ENCODE results near the gene TTC28.
A peak's percentile ranks its signal among the peaks of the same experiment; 100 is the strongest.
"Not testable (repeated sequence)": the region's sequence is repeated elsewhere in the genome, so short reads cannot be mapped to it uniquely, and the experiment has no call there.

The TTC28 gene

GRCh38 chr22:28118957-28119631 lies 560.5 kb downstream of the TTC28 start:
- intact Hi-C loops (cut with DNase I): no loop called here
- DNase-seq: no peak

DNA sequence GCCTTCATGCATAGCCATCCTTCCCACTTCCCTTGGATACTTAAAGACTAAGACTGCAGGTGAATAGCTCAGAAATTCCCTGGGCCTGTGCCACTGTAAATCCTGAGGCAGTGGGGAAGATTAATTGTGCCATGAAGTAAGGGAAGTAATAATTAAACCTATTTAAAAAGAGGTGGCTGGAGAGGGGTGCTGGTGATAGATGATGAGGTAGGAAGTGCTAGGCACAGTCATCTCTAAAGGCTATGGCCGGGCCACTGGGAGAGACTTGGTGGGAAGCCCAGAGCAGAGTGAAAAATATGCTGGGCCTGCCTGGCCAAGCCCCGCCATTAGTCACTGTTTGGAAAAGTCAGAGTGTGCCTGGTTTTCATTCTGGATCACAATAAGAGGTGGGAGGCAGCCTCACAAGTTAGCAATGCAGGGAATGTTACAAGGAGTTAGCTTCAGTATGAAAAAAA lies 563.4 kb downstream of the TTC28 start:
- intact Hi-C loops (cut with DNase I): no loop called here
- DNase-seq: peak in 2 of 42 donors; percentile 41 to 44

DNA sequence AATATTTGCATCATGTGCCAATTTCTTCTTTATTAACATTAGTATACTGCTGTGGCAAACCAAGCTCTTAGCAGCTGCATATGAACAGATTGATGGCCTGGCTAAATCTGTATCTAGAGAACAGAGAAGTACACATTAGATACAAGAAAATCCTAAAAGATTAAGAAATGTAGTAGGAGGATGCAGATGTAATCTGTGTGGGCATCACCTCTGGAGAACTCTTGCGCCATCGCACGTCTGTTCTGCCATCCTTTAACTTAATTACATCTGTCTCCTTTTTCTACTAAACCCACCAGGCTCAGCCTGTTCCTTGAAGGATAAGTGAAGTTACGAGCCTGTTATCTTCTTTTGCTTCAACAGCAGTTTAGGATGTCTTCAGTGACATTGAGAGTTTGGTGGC lies 564.2 kb downstream of the TTC28 start:
- intact Hi-C loops (cut with DNase I): no loop called here
- no peak for DNase-seq

DNA sequence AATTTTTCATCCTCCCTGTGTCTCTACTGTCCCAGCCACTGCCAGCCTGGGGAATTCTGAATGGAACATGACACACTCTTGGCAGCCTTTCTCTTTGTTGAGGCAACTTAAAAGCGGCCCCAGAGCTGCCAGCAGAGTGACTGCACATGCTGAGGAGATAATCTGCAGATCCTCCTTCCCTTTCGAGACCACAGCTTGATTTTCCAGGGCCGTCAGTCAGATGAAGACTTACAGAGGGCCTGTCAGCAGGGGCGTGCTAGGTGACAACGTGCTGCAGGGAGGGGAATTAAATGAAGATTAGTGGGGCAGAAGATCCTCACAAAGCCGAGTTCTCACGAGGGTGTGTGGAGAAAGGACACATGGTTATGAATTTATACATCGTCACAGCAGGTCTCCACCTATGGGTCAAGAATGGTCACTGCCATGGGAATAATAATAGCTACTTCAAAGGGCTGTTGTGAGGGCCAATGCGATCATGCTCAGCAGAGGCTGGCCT lies 567.0 kb downstream of the TTC28 start:
- intact Hi-C loops (cut with DNase I): no loop called here

DNA sequence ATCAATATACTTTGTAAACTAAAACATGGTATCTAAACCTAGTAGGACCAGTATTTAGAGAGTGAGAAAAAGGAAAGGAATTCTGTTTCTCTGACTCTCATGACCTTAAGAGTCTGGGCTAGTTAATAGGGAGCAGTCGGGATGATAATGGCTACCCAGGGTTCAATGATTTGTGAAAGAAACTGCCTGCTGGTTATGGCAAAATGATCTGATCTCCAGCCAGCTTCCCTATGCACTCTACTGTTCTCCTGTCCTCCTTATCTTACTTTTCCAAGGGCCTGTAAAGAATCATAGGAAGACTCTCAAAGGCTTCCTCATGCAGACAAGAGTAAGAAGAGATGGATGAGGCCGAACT lies 567.5 kb downstream of the TTC28 start:
- DNase-seq: no peak
- intact Hi-C loops (cut with DNase I): no loop called here

More for the DNA sequence above, 567.0 kb downstream of the TTC28 start:
- DNase-seq: peak in 2 of 42 donors; percentile 4 to 15

DNA sequence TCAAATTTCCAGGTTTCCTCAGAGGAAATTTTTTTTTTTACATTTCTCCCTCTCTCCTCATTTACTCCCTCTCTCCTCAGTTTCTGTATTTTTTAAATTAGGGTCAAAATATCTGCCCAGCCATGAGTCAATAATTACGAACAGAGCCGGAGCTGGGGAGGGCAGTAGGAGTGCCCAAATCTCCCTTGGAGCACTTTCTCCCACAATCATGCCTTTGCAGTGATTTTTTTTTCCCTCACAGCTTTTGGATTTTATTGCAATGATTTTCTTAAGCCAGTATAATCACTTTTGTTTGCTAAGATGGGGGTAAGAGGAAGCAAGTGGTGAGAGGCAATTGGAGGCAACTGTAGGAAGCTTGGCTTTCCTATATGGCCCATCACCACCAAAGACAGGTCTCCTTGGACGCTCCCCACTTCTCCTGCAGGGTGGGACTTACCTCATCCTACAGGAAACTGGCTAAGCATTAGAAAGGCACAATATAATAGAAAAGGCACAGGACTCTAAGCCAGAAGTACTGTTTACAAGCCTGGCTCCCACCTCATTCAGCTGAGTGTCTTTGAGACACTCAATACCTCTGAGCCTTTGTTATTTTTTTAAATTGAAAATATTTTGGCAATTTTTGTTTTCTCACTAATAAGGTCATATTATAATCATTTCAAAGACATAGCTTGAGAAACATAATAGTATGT lies 568.0 kb downstream of the TTC28 start:
- intact Hi-C loops (cut with DNase I): no loop called here
- no peak for DNase-seq

DNA sequence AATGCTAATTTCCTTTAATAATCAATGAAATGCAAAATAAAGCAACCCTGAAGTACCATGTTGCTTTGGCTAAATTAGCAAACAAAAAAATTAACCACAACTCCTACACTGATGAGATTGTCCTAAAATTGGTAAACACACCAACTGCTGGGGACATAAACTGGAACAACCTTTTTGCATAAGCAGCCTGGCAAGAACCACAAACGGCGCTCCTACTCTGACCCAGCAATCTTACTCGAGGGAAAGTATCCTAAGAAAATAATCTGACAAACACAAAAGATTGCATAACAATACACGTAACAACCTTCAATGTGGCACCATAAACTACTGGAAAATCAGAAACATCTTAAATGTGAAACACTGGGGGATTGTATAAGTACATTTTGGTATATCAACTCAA lies 570.8 kb downstream of the TTC28 start:
- intact Hi-C loops (cut with DNase I): no loop called here
- DNase-seq: no peak

DNA sequence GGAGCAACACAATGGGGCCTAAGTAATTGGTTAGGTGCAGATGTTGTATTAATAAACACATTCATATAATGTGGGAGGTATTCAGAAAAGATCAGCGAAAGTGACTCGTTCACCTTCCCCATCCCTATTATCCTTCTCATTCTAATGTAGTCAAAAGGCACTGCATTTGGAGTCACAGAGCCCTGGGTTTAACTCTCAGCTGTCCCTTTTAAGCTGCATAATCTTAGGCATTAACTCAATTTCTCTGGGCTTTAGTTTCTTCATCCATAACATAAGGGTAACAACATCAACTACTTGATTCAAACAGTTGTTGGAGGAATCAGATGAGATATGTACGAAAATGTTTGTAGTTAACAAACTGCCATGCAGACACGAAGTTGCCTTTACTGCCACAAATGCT lies 573.0 kb downstream of the TTC28 start:
- intact Hi-C loops (cut with DNase I): no loop called here
- no peak for DNase-seq

GRCh38 chr22:28105988-28106387 lies 573.7 kb downstream of the TTC28 start:
- intact Hi-C loops (cut with DNase I): no loop called here
- DNase-seq: no peak

DNA sequence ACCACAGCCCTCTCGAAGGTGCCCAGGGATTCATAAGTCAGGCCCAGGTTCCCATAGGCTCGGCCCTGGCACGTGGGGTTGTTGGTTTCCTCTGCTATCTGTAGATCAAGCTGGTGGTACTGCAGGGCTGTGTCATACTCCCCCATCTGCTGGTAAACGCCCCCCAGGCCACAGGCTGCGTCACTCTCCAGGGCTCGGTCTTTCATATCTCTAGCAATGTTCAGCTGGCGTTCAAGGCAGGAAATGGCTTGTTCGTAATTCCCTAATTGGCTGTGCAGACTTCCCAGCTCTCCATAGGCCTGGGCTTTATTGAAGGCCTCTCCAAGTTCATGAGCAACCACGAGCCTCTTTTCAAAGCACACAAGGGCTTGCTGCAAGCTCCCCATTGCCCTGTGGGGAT lies 574.2 kb downstream of the TTC28 start:
- no peak for DNase-seq
- intact Hi-C loops (cut with DNase I): no loop called here

- intact Hi-C loops (cut with DNase I): no loop called here
- DNase-seq: no peak
Measured at GRCh38 chr22:28103596-28103995, 576.0 kb downstream of the TTC28 start.

DNA sequence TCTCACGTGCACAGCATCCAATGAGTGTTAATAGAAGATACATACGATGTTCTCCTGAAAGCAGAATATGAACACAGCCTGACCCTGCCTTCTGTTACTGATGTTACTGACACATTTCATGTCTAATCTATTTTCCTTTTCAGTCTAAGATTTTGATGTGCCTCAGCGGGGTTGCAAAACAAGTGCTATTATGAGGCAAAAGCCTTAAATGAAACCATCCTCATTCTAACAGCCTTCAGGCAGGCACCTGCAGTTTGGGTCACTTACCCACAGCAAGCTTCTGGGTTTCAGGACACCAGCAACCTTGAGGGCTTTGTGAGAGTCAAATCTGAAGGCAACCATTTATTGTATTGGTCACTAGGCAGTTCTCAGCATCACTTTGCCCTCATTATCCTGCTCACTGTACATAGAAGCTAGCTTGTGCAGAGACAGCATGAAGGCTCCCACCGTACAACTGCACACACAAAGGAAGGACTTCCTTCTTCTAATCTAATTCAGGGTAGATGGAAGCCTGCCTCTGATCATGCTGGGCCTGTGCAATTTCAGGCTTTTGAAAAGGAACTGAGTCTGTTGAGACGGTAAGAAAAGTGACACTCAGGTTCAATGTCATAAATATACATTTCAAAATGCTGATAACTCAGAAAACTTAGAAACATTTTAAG lies 577.4 kb downstream of the TTC28 start:
- intact Hi-C loops (cut with DNase I): no loop called here

GRCh38 chr22:28097627-28098026 lies 582.0 kb downstream of the TTC28 start:
- intact Hi-C loops (cut with DNase I): no loop called here
- no peak for DNase-seq

More for the DNA sequence above, 577.4 kb downstream of the TTC28 start:
- DNase-seq: no peak

GRCh38 chr22:28096161-28096560 lies 583.5 kb downstream of the TTC28 start:
- intact Hi-C loops (cut with DNase I): no loop called here
- no peak for DNase-seq

DNA sequence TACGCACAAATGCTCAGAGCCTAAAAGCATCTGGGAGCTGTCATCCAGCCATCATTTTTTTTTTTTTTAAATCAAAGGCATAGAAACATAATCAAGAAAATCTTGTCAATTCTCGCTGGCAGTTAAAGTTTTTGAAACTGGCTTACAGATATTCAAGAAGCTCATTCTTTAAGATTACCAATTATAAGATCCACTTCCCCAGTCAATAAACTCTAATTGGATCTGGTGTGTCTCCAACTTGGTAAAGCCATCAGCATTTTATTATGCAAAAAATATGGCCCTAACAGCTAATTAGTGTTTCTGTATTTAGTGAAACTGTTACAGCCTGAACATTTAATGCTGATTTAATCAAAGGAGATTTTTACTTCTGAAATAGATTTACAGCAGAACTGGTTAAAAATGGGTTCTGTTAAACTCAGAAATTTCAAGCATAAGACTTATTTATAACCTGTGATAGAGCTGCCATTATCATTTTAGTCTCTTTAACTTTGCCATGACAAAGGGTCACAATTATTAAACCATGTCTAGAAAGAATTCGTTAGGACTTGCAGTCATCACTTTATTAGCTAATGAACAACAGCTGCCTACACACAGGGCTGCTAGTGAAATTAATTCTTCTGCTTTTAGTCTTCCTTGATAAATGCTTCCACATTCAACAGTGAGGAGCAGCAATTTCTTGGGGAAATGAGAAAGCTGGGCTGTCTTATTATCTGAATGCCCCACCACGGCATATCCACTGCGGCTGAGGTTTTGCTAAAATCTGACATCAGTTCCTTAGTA lies 584.1 kb downstream of the TTC28 start:
- no peak for DNase-seq
- intact Hi-C loops (cut with DNase I): no loop called here

DNA sequence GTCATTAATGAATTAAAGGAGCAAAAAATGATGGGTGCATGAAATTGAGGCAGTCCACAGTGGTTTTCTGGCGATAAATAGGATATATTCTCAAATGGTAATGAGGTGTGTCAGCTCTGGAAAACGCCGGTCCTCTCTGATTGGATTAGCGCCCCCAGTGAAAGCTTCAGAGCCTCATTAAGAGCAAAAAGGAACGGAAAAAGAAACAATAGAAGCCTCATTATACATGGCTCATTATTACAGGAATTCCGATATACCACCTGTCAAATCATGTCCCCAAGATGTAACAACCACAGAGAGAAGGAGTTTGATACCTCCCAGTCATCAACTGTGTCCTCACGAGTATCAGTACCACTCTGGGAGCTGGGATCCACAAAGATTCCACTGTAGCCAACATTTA lies 584.9 kb downstream of the TTC28 start:
- intact Hi-C loops (cut with DNase I): no loop called here
- no peak for DNase-seq

- no peak for DNase-seq
- intact Hi-C loops (cut with DNase I): no loop called here
Measured at GRCh38 chr22:28093711-28094110, 585.9 kb downstream of the TTC28 start.

- intact Hi-C loops (cut with DNase I): no loop called here
- no peak for DNase-seq
Measured at GRCh38 chr22:28091486-28091885, 588.2 kb downstream of the TTC28 start.

GRCh38 chr22:28089541-28089940 lies 590.1 kb downstream of the TTC28 start:
- DNase-seq; intact Hi-C loops (cut with DNase I): not testable (repeated sequence)

- no peak for DNase-seq
- intact Hi-C loops (cut with DNase I): no loop called here
Measured at GRCh38 chr22:28077166-28077565, 602.5 kb downstream of the TTC28 start.
